Suprapubic skin (tissue), 4 donors: Measurements from ENCODE around the gene VSTM2B.

ENCODE experiments used
- CTCF ChIP-seq, 2 donors: fragments of 200-600 bp in 1 of 2; fragments of 450-650 bp in 1 of 2; sonication (generic) in 1 of 2; IDR thresholded peaks; one replicate each; pipeline ENCODE4 v1.5.1; 2016 to 2019; ENCODE audit warnings: antibody characterized with exemption in 2 of 2, mild to moderate bottlenecking in 1 of 2, moderate library complexity in 1 of 2
- EP300 ChIP-seq: sonication (generic); formaldehyde crosslinking; IDR thresholded peaks from one replicate; pipeline ENCODE4 v1.6.1; 2017; ENCODE audit warnings: antibody characterized with exemption
- POLR2A ChIP-seq, 2 donors: fragments of 450-650 bp; IDR thresholded peaks; one replicate each; pipeline ENCODE4 v1.6.1; 2017; ENCODE audit warnings: antibody characterized with exemption in 2 of 2, mild to moderate bottlenecking in 2 of 2, moderate library complexity in 2 of 2
- POLR2AphosphoS5 ChIP-seq, 3 donors: sonication (generic); formaldehyde crosslinking; IDR thresholded peaks; one replicate each; pipeline ENCODE4 v1.6.1; 2017; ENCODE audit warnings: antibody characterized with exemption in 3 of 3

GRCh38 chr19:29576046-29576606 is 50.3 kb downstream of the VSTM2B start:
- TF ChIP-seq POLR2A (IDR thresholded peaks at IDR 0.05) (no peak), CTCF (IDR thresholded peaks at IDR 0.05) (no peak), EP300 (no peak), POLR2AphosphoS5 (IDR thresholded peaks at IDR 0.05) (no peak)
